Measurements from ENCODE around the gene SNAP47. TPM values are rescaled to one million over a fixed set of nuclear protein-coding genes. Genes with fewer than 3 reads are reported as not detected.

SNAP47 gene
- total and polyA plus RNA-seq, 2 donors (not counting 3 experiments of a cell fraction or from before 2014, with no cell fraction given): 24.0 to 32.7 TPM

- TF ChIP-seq POLR2A (IDR thresholded peaks at IDR 0.05; ENCODE audit: low read depth, low read length) (no peak), CTCF (IDR thresholded peaks at IDR 0.05; ENCODE audit: extremely low read depth in 1 of 2, insufficient read depth in 1 of 2, low read depth in 1 of 2, low read length in 2 of 2) (no peak), EZH2 (IDR thresholded peaks at IDR 0.05; ENCODE audit: borderline replicate concordance, low read depth, low read length, severe bottlenecking) (no peak), JUN (IDR thresholded peaks at IDR 0.05; ENCODE audit: borderline replicate concordance, insufficient read depth, insufficient read length, low read depth) (no peak), GATA2 (IDR thresholded peaks at IDR 0.05; ENCODE audit: insufficient read depth, insufficient read length, low read depth, low read length) (no peak), MYC (IDR thresholded peaks at IDR 0.05; ENCODE audit: low read depth, low read length) (no peak), FOS (IDR thresholded peaks at IDR 0.05; ENCODE audit: borderline replicate concordance, insufficient read depth, low read length) (no peak), POLR2AphosphoS5 (IDR thresholded peaks at IDR 0.05; ENCODE audit: insufficient read depth, low read depth, low read length) (no peak), MAX (IDR thresholded peaks at IDR 0.05; ENCODE audit: insufficient read depth, insufficient read length) (no peak)
- no peaks in the 10 kb centered on the region for H3K4me1 ChIP-seq (ENCODE audit: control insufficient read depth, extremely low read depth, insufficient read depth, low read length)
- H3K27me3 ChIP-seq (ENCODE audit: control insufficient read depth in 2 of 2, insufficient read depth in 2 of 2, low read length in 2 of 2): no peaks in the 10 kb centered on the region
- ChIA-PET CTCF (no interaction called here), POLR2A (no interaction called here)
- no TSS peak for BruUV-seq (replicated peaks)
- H2AFZ ChIP-seq (ENCODE audit: low read depth, low read length): no peak overlapping the region
- H3K4me3 ChIP-seq (replicated peaks in 1 of 3; ENCODE audit: insufficient read depth in 1 of 3, low read depth in 1 of 3, low read length in 3 of 3): no peak overlapping the region
- no peak overlapping the region for H3K9ac ChIP-seq (replicated peaks; ENCODE audit: extremely low read depth, insufficient read depth, low read length)
- H3K27ac ChIP-seq (ENCODE audit: insufficient read depth, low read depth, low read length): no peak overlapping the region
- H3K36me3 ChIP-seq (ENCODE audit: control insufficient read depth in 2 of 2, extremely low read depth in 1 of 2, insufficient read depth in 2 of 2, low read length in 2 of 2): peaks cover 0 to 12% of the 10 kb centered on the region in 2 experiments
- H3K79me2 ChIP-seq (ENCODE audit: control insufficient read depth, insufficient read depth, low read length): peaks cover 7% of the 10 kb centered on the region
- H4K20me1 ChIP-seq (replicated peaks; ENCODE audit: control insufficient read depth, extremely low read depth, insufficient read depth, low read length): peaks cover 3% of the 10 kb centered on the region
- no peaks in the 10 kb centered on the region for H3K9me1 ChIP-seq (replicated peaks; ENCODE audit: control insufficient read depth, extremely low read depth, insufficient read depth, low read length)
- no peak overlapping the region for H3K4me2 ChIP-seq (ENCODE audit: insufficient read depth, low read length)
- intact Hi-C loops (cut with micrococcal nuclease): no loop called here
- DNase-seq (ENCODE audit: low read depth, low spot score) (no peak), FAIRE-seq (no peak)
- dilution Hi-C loops (cut with MboI; ENCODE audit: extremely low pct_ligation_motif_present, low sequenced_read_pairs): no loop called here
- H3K9me3 ChIP-seq (replicated peaks; ENCODE audit: control insufficient read depth, insufficient read depth, low read length): no peaks in the 10 kb centered on the region
Observed at GRCh38 chr1:227748496-227749182, 13.4 kb downstream of the SNAP47 start.

Data from endothelial cell of umbilical vein (primary cell).